Tongue (tissue), 2 donors: ENCODE measurements around the gene UNG. TPM values are rescaled to one million over a fixed set of nuclear protein-coding genes. Genes with fewer than 3 reads are reported as not detected.
"Not testable (repeated sequence)": the region's sequence is repeated elsewhere in the genome, so short reads cannot be mapped to it uniquely, and the experiment has no call there.

Experiments
- DNase-seq: peaks from one replicate; pipeline ENCODE4 v3.0.0-alpha.2; 2015
- total RNA-seq: library from RNA; depleted of rRNA; stranded (reverse); fragments of >200 nt; gene quantifications from one replicate; pipeline ENCODE4 v1.2.3, GENCODE V29; 2014

Gene UNG
- total RNA-seq = 30.6 TPM

GRCh38 chr12:109097435-109098182 is at the start of gene UNG:
Gene UNG (plus strand): TSS chr12:109097597. CDS start chr12:109097680, 83 bp downstream.
- peak; percentile 99 for DNase-seq

GRCh38 chr12:109048706-109049105 is 48.7 kb upstream of the UNG start:
- not testable (repeated sequence) for DNase-seq

GRCh38 chr12:109049794-109050193 is 47.6 kb upstream of the UNG start:
- not testable (repeated sequence) for DNase-seq

GRCh38 chr12:109052097-109052413 is 45.3 kb upstream of the UNG start:
- no peak for DNase-seq

- peak; percentile 93 for DNase-seq
Measured at GRCh38 chr12:109052414-109053323, 44.7 kb upstream of the UNG start, which contains the start of gene USP30. Gene USP30 (plus strand): TSS chr12:109052576. CDS start chr12:109052679, 103 bp downstream.

GRCh38 chr12:109053382-109054123 is 43.8 kb upstream of the UNG start:
- DNase-seq = no peak

- not testable (repeated sequence) for DNase-seq
Measured at GRCh38 chr12:109054124-109054513, 43.3 kb upstream of the UNG start.

GRCh38 chr12:109054520-109054919 is 42.9 kb upstream of the UNG start:
- DNase-seq = no peak

GRCh38 chr12:109056891-109057290 is 40.5 kb upstream of the UNG start:
- no peak for DNase-seq

GRCh38 chr12:109057376-109057775 is 40.0 kb upstream of the UNG start:
- no peak for DNase-seq

GRCh38 chr12:109058773-109059172 is 38.6 kb upstream of the UNG start:
- no peak for DNase-seq

GRCh38 chr12:109064143-109064542 is 33.3 kb upstream of the UNG start:
- no peak for DNase-seq

GRCh38 chr12:109065154-109065852 is 32.1 kb upstream of the UNG start:
- DNase-seq = no peak

GRCh38 chr12:109065853-109066193 is 31.6 kb upstream of the UNG start:
- DNase-seq = no peak

- DNase-seq = no peak
Measured at GRCh38 chr12:109069307-109070271, 27.8 kb upstream of the UNG start.

GRCh38 chr12:109074866-109075265 is 22.5 kb upstream of the UNG start:
- DNase-seq = no peak

- DNase-seq = no peak
Measured at GRCh38 chr12:109082751-109083150, 14.6 kb upstream of the UNG start.

GRCh38 chr12:109084425-109084824 is 13.0 kb upstream of the UNG start:
- no peak for DNase-seq

GRCh38 chr12:109085590-109085989 is 11.8 kb upstream of the UNG start:
- no peak for DNase-seq

- DNase-seq = no peak
Measured at GRCh38 chr12:109087250-109087649, 10.1 kb upstream of the UNG start.

GRCh38 chr12:109088818-109089217 is 8.6 kb upstream of the UNG start:
- DNase-seq = no peak
